SK-N-SH (cell line): ENCODE results near the gene SMIM41. TPM values are rescaled to one million over a fixed set of nuclear protein-coding genes. Genes with fewer than 3 reads are reported as not detected.

Experiments
- CTCF ChIA-PET: fragments of 300-600, 350-600 bp; formaldehyde crosslinking; extraction: SDS; loops from one replicate; lab custom pipeline; 2021; lab: Yijun Ruan, JAX
- POLR2A ChIA-PET: fragments of 350-600 bp; sonication (Branson Sonifier 250); formaldehyde crosslinking; extraction: SDS; loops from one replicate; lab custom pipeline; 2020; ENCODE audit warnings: antibody characterized with exemption, inconsistent platforms; lab: Yijun Ruan, JAX
- DNase-seq: peaks from one replicate; pipeline ENCODE4 v3.0.0; 2012
- H2AFZ ChIP-seq: fragments of 200-600 bp; sonication (generic); 2 replicates; pipeline ENCODE4 v1.8.1; 2016; ENCODE audit warnings: antibody characterized with exemption, mild to moderate bottlenecking, low read depth
- H3F3A ChIP-seq: fragments of 200-600 bp; sonication (generic); replicated peaks from 2 replicates; pipeline ENCODE3; 2016; ENCODE audit warnings: antibody characterized with exemption, mild to moderate bottlenecking; ENCODE audit not compliant: insufficient read depth
- H3K27ac ChIP-seq, 2 experiments: fragments of 200-500 bp in 1 of 2; fragments of 200-600 bp in 1 of 2; sonication (Bioruptor generic) in 1 of 2; sonication (generic), shearing (Covaris generic) in 1 of 2; 2 replicates each; pipeline versions ENCODE4 v1.5.1 to v1.6.1; 2014 to 2016; ENCODE audit warnings: low read depth in 2 of 2, inconsistent platforms in 1 of 2, low read length in 1 of 2, mild to moderate bottlenecking in 1 of 2, mixed read lengths in 1 of 2
- H3K27me3 ChIP-seq: fragments of 200-600 bp; sonication (generic), shearing (Covaris generic); 2 replicates; pipeline ENCODE4 v1.6.1; 2016; ENCODE audit warnings: mixed run types; ENCODE audit not compliant: insufficient read depth
- H3K36me3 ChIP-seq, 2 experiments: fragments of 200-500 bp in 1 of 2; fragments of 200-600 bp in 1 of 2; sonication (Bioruptor generic) in 1 of 2; sonication (generic) in 1 of 2; replicated peaks in 1 of 2; 2 replicates each; pipeline versions ENCODE3 to v1.5.1; 2014 to 2016; ENCODE audit warnings: low read length in 1 of 2, mild to moderate bottlenecking in 1 of 2; ENCODE audit not compliant: insufficient read depth in 2 of 2, control insufficient read depth in 1 of 2
- H3K4me1 ChIP-seq, 2 experiments: fragments of 200-500 bp in 1 of 2; fragments of 200-600 bp in 1 of 2; sonication (Bioruptor generic) in 1 of 2; sonication (generic), shearing (Covaris generic) in 1 of 2; 2 replicates each; pipeline versions ENCODE4 v1.5.1 to v1.6.1; 2014 to 2016; ENCODE audit warnings: low read depth in 1 of 2, low read length in 1 of 2, mixed run types in 1 of 2; ENCODE audit not compliant: insufficient read depth in 2 of 2, control insufficient read depth in 1 of 2
- H3K4me2 ChIP-seq: fragments of 200-600 bp; sonication (generic), shearing (Covaris generic); 2 replicates; pipeline ENCODE4 v1.6.1; 2017; ENCODE audit warnings: mixed run types
- H3K4me3 ChIP-seq, 2 experiments: fragments of 200-500 bp in 1 of 2; fragments of 200-600 bp in 1 of 2; sonication (Bioruptor generic) in 1 of 2; sonication (generic), shearing (Covaris generic) in 1 of 2; 2 replicates each; pipeline versions ENCODE4 v1.5.1 to v1.8.1; 2014 to 2016; ENCODE audit warnings: low read depth in 2 of 2, inconsistent platforms in 1 of 2, low read length in 1 of 2, mild to moderate bottlenecking in 1 of 2, mixed read lengths in 1 of 2, moderate library complexity in 1 of 2
- H3K79me2 ChIP-seq: fragments of 200-600 bp; sonication (generic); 2 replicates; pipeline ENCODE4 v1.8.1; 2017; ENCODE audit warnings: mild to moderate bottlenecking; ENCODE audit not compliant: insufficient read depth
- H3K9ac ChIP-seq: fragments of 200-600 bp; sonication (generic); 2 replicates; pipeline ENCODE4 v1.6.1; 2017; ENCODE audit warnings: mixed run types
- H3K9me2 ChIP-seq: fragments of 200-600 bp; sonication (generic); 2 replicates; pipeline ENCODE4 v1.6.1; 2017; ENCODE audit warnings: mixed run types
- H3K9me3 ChIP-seq: fragments of 200-600 bp; sonication (generic); 2 replicates; pipeline ENCODE4 v1.6.1; 2017; ENCODE audit warnings: mixed run types, mild to moderate bottlenecking, moderate library complexity
- H4K20me1 ChIP-seq: fragments of 200-600 bp; sonication (generic); 2 replicates; pipeline ENCODE4 v1.6.1; 2017; ENCODE audit warnings: mild to moderate bottlenecking, mixed run types; ENCODE audit not compliant: insufficient read depth
- CTCF ChIP-seq: fragments of 200-600 bp; sonication (generic); IDR thresholded peaks from 2 replicates; pipeline ENCODE4 v1.6.1; 2017; ENCODE audit warnings: antibody characterized with exemption, mild to moderate bottlenecking, moderate library complexity
- ELF1 ChIP-seq: IDR thresholded peaks from 2 replicates; pipeline ENCODE4 v1.4.0; 2012
- EP300 ChIP-seq, 2 experiments: IDR thresholded peaks; 2 replicates each; pipeline versions ENCODE4 v1.4.0 to v1.6.1; 2012; ENCODE audit warnings: borderline replicate concordance in 1 of 2, low read depth in 1 of 2, low read length in 1 of 2
- GABPA ChIP-seq: IDR thresholded peaks from 2 replicates; pipeline ENCODE4 v1.4.0; 2012; ENCODE audit warnings: low read depth, mild to moderate bottlenecking
- IRF3 ChIP-seq: fragments of 150-350 bp; IDR thresholded peaks from 2 replicates; pipeline ENCODE4 v1.6.1; 2016; ENCODE audit warnings: mild to moderate bottlenecking, low read depth, low read length
- MAX ChIP-seq: IDR thresholded peaks from 2 replicates; pipeline ENCODE4 v1.4.0; 2012; ENCODE audit warnings: low read depth
- MEF2A ChIP-seq: IDR thresholded peaks from 2 replicates; pipeline ENCODE4 v1.4.0; 2012; ENCODE audit warnings: low read depth, borderline replicate concordance
- MXI1 ChIP-seq: IDR thresholded peaks from 2 replicates; pipeline ENCODE4 v1.6.1; 2012; ENCODE audit warnings: mild to moderate bottlenecking, low read depth, low read length, improper control_type of control experiment
- PBX3 ChIP-seq: IDR thresholded peaks from 2 replicates; pipeline ENCODE4; 2012
- RAD21 ChIP-seq: IDR thresholded peaks from 2 replicates; pipeline ENCODE4 v1.6.1; 2012; ENCODE audit warnings: mild to moderate bottlenecking, low read length
- REST ChIP-seq: IDR thresholded peaks from 2 replicates; pipeline ENCODE4 v1.6.1; 2012; ENCODE audit warnings: mild to moderate bottlenecking, low read depth, low read length, moderate library complexity
- RXRA ChIP-seq: IDR thresholded peaks from 2 replicates; pipeline ENCODE4 v1.4.0; 2012; ENCODE audit warnings: low read depth, mild to moderate bottlenecking, borderline replicate concordance
- TAF1 ChIP-seq: IDR thresholded peaks from 2 replicates; pipeline ENCODE4 v1.6.1; 2012; ENCODE audit warnings: low read depth, mild to moderate bottlenecking, low read length, moderate library complexity, borderline replicate concordance
- TCF12 ChIP-seq: IDR thresholded peaks from 2 replicates; pipeline ENCODE4 v1.4.0; 2012
- TEAD4 ChIP-seq: IDR thresholded peaks from 2 replicates; pipeline ENCODE4 v1.4.0; 2012; ENCODE audit warnings: mild to moderate bottlenecking, borderline replicate concordance; ENCODE audit not compliant: insufficient read depth
- WGBS: methylation state at CpG from one replicate; pipeline ENCODE4 v1.1.6; 2017; ENCODE audit warnings: low lambda C conversion rate; 5-methylcytosine and 5-hydroxymethylcytosine counted together
- polyA plus RNA-seq, 3 experiments: library from polyadenylated mRNA; depleted of rRNA; stranded (reverse); fragments of >200 nt; gene quantifications; 2 replicates each; pipeline ENCODE4 v1.2.3, GENCODE V29; 2012

Gene SMIM41
- polyA plus RNA-seq, 1 of the 3 experiments (the other 2 are of a cell fraction), result not detected

GRCh38 chr12:52083638-52083996 is 4.1 kb downstream of the SMIM41 start:
- WGBS, result 0% methylated on average over 2 of the region's 2 CpGs
- Histone ChIP-seq H3K4me1 (peaks cover 0 to 28% of the 10 kb centered on the region in 2 experiments; a peak in 1 of 4 replicates), H4K20me1 (peaks cover 7% of the 10 kb centered on the region), H3F3A (no peaks in the 10 kb centered on the region), H3K27ac (no peak overlapping the region), H3K9ac (no peak overlapping the region), H3K4me3 (no peak overlapping the region; a peak in 1 of 4 replicates), H3K36me3 (peaks cover 0 to 7% of the 10 kb centered on the region in 2 experiments), H3K79me2 (peaks cover 5% of the 10 kb centered on the region; the same call in 1 of the 2 replicates), H3K27me3 (no peaks in the 10 kb centered on the region), H3K9me3 (no peaks in the 10 kb centered on the region), H3K9me2 (no peaks in the 10 kb centered on the region), H3K4me2 (no peak overlapping the region), H2AFZ (no peak overlapping the region)
- CTCF ChIA-PET, result interaction anchor here (1.0 to 24.8 kb wide), 13 partner anchors 8 to 897 kb away, joined by 3 to 949 read pairs (median 5); partner anchors contain the start of gene ATG101
- POLR2A ChIA-PET, result interaction anchor here (1.3 to 1.5 kb wide), 2 partner anchors 14 to 58 kb away, joined by 4 to 5 read pairs; partner anchors contain the start of gene ATG101
- DNase-seq, result no peak
- TF ChIP-seq CTCF, result no peak
- no peak for TF ChIP-seq EP300 (IDR thresholded peaks at IDR 0.05; ENCODE audit: borderline replicate concordance in 1 of 2, low read depth in 1 of 2, low read length in 1 of 2)

GRCh38 chr12:52084491-52085231 is 5.2 kb downstream of the SMIM41 start:
- Histone ChIP-seq H3K27ac (no peak overlapping the region), H3K9ac (no peak overlapping the region), H3K4me1 (peaks cover 0 to 28% of the 10 kb centered on the region in 2 experiments; a peak in 1 of 4 replicates), H3K4me3 (no peak overlapping the region), H3K79me2 (no peaks in the 10 kb centered on the region), H4K20me1 (no peaks in the 10 kb centered on the region), H3F3A (no peaks in the 10 kb centered on the region), H3K27me3 (peaks cover 2% of the 10 kb centered on the region; the same call in 1 of the 2 replicates), H3K4me2 (no peak overlapping the region), H3K36me3 (peaks cover 0 to 3% of the 10 kb centered on the region in 2 experiments), H3K9me2 (no peaks in the 10 kb centered on the region), H2AFZ (no peak overlapping the region), H3K9me3 (no peaks in the 10 kb centered on the region)
- ChIA-PET CTCF (interaction anchor here (0.7 to 24.8 kb wide), 8 partner anchors 9 to 92 kb away, joined by 3 to 949 read pairs (median 7); partner anchors contain the start of gene ATG101), POLR2A (no interaction called here)
- no peak for DNase-seq
- WGBS, result 84% methylated on average over 9 of the region's 9 CpGs
- TF ChIP-seq GABPA (no peak), RXRA (no peak), RAD21 (no peak), ELF1 (no peak), IRF3 (no peak), PBX3 (no peak), REST (no peak), CTCF (no peak), MEF2A (no peak), MAX (no peak), TCF12 (no peak), TEAD4 (no peak), TAF1 (no peak), MXI1 (no peak)
